HUDEP-2 (cell line): ENCODE results near the gene PRKCE.
"Not testable (repeated sequence)": the region's sequence is repeated elsewhere in the genome, so short reads cannot be mapped to it uniquely, and the experiment has no call there.

Experiments used
- DNase-seq, 76 experiments: peaks; one replicate each; lab custom pipeline; 2025; ENCODE audit not compliant: unreplicated experiment in 76 of 76; lab: John Stamatoyannopoulos, UW

The PRKCE gene

DNA sequence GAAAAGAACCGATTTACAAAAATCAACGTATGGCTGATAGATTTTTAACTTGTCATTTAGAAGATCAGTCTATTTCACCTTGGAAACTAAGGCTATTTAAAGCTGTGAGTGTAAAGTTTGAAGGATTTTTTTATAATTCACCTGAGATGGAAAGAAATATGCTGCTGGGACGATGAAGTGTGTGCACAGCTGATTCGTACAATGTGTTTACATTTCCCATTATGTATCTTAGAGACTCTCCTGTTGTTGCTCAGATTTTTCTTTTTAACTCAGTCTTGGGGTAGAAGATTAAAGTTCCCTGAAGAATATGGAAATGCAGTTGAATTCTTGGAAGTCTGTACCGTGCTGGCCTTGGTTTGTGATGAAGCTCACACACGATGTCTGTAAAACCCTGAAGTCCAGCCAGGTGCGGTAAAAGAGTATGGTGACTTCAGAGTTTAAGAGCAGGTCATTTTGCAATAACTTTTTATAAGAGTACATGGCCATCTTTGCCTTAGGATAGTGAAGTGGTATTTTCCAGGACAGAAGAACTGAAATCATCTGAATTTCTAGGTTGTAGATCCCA lies 250.1 kb downstream of the PRKCE start:
- no peak for DNase-seq

DNA sequence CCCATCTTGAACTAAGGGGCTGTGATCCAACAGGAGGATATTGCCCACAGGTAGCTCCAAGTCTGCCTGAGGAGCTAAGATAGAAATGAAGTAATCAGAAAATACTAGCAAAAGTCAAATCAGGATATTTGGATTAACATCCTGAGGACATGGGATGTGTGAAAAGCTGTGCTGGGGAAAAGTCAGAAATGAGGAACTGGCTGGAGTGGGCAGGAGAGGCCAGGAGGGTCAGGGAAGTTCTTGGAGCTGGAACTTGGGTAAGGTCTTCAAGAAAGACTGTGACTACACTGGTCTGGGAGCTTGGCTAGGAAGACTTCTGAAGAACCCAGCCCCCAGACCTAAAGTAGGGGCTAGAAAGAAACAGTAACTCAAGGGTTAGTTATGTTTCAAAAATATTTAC lies 250.9 kb downstream of the PRKCE start:
- no peak for DNase-seq

DNA sequence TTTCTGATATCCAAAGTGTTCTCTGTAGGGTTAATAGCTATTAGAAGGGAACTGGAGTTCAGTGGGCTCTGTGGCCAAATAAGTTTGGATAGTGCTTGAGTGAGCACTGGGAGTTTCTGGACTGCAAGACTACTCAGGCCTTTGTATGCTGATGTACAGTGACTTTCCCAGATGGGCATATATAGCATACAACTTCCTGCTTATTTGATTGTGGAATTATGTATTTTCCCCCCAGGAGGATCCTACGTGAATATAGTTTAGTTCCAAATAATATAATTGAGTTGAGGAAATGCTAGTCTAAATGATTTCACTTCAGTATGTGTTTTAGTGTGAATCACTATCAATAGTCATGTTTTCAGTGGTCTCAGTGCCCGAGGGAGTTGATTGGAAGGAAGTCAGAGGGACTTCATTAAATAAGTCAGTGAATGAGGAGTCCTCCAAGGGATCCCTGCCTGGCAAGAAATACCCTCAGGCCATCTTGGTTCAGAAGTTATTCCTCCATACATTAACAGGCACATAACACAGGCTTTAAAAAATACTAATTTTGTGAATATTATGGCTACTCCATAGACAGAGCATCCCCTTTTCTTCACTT lies 251.4 kb downstream of the PRKCE start:
- no peak for DNase-seq

DNA sequence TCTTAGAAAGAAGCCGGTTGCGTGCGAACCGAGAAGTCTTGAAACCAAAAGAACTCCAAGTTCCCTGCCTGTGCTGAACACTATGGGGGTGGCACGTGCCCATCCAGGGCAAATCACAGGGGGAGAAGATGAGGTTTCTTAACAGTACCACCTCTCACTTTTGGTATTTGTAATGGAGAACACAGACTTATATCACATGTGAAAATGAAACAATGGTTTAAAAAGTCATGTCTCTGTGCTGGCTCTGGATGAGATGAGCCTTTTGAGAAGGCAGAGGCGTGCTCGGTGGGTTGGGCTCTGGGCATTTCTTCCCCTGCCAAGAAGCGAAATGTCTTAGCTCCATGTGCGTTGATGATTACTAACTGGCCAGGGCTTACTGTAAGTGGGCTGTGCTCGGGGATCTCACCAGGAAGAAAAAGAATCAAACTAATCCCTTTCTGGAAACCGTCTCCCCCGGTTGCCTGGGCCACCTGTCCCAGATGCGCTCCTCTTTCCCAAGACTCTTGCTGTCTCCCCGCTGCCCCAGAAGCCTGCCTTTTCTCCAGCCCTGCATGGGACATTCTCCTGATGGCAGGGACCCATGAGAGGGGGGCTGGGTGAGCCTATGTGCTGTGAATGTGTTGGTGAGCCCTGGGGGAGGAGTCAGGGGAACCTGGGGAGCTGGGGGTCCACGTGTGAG lies 252.9 kb downstream of the PRKCE start:
- DNase-seq, result no peak

DNA sequence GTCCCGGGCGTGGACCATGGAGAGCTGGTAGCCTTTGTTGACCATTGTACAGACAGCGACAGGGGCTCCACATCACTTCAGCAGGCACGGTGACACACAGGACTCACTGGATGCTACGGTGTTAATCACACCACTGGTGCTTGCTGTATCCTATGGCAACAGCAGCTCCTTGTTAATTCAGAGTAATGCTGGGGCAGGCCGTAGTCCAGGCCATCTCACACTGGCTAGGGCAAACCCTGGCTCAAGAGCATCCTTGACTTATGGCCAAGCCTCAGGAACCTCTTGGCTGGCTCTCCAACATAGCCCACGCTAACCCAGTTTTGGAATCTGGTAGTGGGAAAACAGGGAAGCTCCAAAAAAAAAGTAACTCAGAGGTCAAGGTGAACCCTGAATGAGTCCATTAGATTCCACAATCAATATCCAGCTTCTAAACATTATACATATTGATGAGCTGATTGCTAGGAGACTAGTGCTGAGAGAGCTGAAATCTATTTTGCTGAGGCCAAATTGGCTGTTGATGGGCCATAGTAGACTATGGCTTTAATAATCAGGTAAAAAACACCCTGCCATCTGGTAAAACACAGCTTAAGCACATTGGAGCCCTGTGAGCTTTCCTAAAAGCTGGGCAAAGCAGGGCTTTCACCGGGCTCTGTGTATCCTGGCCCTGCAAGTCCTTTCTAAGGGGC lies 253.6 kb downstream of the PRKCE start:
- no peak for DNase-seq

DNA sequence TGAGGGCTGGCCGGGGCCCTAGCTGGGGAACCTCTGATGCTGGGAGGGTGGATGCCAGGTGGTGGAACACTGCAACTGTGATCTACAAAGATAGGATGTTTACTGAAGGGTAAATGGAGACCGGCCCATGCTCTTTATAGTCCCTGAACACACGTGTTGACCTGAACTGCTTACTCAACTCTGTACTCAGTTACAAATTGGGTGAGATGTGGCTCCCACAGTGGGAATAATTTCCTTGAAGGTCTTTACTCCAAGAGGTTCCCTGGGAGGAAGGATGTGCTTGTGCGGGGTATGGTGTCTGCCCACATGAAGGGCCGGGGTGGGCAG lies 254.1 kb downstream of the PRKCE start:
- DNase-seq, result no peak

DNA sequence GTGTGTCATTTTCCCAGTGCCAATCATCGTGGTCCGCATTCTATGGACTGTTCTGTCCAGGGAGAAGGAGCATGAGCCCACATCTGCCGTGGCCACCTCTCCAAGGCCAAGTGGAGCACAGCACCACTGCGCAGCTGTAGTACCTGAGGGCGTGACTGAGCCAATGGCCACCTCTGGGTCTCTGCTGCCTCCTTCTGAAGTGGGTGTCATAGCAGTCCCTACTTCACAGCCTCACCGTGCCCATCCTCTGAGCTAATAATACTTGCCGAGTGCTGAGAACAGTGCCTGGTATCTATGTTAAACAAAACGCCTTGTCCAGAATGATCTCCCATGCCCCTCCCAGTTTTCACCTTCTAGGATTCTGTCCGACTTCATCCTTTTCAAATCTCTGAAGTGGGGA lies 256.1 kb downstream of the PRKCE start:
- DNase-seq, result no peak

DNA sequence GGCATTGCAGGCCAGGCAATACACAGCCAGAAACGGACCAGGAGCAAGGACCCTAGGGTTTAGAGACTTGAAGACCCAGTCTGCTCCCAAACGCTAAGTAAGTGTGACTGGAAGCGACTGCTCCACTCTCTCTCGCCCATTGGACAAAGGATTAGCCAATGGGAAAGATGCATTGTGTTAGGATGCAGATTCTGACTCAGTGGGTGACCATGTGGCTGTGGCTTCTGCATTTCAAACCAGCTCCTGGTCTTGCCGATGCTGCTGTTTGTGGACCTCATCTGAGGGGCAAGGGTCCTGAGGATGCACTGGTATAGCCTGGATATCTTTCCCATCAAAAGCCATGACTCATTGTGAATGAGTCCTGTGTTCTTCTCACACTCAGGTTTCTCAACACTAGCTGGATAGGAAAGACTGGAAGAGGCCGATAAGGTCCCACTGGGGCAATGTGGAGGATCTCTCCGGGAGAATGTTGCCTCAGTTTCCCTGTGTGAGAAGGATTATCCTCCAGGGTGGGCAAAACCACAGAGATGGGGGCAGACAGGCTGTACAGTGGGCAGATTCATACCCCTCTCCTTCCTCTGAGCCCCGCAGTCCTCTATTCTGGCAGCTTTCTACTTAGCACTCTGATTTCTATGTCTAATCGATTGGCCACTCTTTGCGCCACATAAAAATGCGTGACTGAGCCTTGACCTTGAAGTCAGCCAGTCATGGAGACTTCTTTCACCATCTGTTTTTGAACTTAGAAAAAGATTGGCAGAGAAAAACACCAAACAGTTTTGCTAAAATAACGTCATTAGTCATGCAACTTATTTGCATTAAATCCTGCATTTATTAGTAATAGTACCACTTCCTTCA lies 257.1 kb downstream of the PRKCE start:
- DNase-seq, result no peak

DNA sequence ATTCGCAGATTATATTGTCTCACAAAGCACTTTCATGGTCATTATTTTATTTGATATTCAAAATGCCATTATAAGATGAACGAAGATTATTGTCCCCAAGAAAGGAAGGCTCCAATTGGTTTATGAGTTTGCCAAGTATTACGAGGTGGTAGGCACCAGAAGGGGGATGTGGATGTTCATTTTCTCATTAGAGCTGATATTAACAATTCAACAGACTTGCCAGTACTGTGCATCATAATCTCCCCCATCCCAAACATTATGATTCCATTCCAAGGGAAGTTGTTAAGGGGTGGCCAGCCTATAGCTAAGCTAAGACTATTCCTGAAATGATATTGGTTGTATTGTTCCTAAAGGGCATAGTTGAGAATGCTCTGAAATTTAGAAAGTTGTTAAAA lies 257.7 kb downstream of the PRKCE start:
- DNase-seq, result no peak

DNA sequence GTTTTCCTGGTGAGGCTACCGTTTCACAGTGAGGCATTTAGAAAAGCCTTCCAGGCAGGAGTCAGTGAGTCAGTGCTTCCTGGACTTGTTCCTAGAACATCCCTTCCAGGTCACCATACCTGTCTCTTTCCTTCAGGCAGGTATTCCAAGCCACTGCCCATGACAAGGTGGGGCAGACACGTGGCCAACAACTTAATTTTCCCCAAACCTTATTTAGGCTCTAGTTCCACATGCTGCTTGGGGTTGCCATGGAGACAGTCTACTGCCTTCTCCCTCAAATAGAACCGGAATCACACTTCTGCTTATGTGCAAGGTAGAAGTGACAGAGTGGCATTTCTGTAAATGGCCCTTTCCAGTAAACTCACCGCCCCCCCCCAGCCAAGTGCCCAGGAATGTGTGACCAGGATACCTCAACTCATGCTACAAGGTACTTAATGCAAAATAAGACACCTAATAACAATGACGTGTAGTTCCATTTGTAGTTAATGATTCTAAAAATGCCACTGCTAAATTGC lies 258.3 kb downstream of the PRKCE start:
- no peak for DNase-seq

DNA sequence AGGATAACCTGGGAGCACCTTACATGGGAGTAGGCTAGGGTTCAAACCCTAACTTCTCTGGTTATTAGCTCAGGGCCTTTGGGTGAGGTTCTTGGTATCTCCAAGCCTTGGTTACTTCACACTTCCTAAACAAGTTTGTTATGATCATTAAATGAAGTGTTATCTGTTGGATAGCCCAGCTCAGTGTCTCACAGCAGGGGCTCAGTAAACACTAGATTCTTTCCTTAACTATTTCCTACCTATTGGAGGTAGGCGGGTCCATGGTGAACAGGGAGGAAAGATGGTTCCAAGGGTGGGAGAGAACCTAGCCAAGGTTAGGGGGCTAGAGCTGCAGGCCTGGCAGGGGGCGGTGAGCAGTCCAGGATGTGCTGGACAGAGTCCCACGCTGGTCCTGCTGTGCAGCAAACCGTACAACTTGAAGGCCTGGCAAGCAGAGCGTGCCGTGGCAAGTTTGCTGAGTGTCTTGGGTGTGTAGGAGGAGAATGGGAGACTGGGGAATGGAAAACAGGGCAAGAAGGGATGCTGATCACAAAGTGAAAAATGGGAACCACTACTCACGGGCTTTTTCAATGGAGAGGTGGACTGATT lies 259.1 kb downstream of the PRKCE start:
- DNase-seq, result no peak

DNA sequence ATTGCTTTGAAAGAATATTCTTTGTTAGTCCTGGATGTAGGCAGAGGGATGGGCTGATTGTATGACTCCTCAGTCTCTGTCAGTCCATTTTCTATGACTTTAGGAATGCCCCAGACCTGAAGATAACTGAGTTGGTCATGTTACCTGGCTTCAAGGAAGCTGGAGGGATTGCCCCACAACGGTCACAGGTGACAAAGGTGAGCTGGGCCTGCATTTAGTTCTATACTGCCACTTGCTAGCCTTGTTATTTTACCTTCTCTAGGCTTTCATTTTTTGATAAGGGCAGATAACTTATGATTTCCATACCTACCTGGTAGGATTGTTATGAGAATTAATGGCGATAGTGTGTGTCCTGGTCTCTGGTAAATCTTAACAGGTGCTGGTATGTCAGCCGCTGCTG lies 260.1 kb downstream of the PRKCE start:
- DNase-seq, result no peak

DNA sequence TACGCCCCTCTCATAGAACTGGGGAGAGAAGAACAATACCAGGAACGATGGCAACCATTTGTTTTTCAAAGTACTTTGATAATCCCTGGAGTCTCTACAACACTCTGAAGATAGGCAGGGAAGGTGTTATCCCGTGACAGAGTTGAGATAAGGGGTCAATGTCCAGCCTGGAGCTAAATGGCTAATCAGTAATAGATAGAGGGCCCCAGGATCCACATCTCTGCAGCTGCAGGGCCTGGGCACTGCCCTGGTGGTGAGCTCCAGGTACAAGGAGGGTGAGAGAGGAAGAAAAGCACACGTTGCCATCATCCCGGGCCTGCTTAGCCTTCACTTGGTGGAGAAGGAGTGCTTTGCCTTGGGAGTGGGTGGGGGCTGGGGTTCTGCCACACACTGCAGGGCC lies 260.6 kb downstream of the PRKCE start:
- no peak for DNase-seq

DNA sequence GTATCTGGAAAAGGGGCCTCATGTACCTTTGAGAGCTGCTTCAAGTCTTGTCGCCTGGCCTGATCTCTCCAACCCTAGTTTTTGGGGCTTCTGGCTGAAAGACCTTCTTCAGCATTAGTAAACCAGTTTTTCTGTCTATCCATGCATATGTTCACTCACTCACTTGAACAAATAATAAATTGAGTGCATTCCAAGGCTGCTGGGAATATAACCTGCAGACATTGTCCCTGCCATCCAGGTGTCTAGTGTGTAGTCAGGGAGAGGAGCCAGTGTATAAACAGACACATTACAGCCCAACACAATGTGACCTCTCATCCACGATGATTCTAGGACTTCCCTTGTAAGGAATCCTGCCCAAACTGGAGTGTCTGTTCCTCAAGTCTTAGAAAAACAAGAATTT lies 262.1 kb downstream of the PRKCE start:
- DNase-seq, result no peak

DNA sequence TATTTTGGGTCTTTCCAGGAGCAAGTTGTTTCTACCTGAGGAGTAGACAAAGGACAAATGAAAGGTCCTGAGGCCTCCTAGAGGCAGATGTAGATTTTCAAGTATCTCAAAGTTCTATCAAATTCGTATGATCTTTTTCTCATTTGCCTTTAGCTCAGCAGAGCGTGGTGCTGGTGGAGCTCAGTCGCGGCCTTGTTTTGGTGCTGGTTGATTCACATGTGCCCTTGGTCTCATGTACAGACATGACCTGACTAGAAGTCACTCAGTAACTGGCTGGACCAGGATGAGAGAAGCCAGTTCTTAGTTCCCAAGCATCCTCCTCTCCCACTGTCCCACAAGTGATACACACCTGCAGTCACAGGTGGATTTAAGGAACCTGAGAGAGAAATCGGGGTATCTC lies 264.0 kb downstream of the PRKCE start:
- no peak for DNase-seq

DNA sequence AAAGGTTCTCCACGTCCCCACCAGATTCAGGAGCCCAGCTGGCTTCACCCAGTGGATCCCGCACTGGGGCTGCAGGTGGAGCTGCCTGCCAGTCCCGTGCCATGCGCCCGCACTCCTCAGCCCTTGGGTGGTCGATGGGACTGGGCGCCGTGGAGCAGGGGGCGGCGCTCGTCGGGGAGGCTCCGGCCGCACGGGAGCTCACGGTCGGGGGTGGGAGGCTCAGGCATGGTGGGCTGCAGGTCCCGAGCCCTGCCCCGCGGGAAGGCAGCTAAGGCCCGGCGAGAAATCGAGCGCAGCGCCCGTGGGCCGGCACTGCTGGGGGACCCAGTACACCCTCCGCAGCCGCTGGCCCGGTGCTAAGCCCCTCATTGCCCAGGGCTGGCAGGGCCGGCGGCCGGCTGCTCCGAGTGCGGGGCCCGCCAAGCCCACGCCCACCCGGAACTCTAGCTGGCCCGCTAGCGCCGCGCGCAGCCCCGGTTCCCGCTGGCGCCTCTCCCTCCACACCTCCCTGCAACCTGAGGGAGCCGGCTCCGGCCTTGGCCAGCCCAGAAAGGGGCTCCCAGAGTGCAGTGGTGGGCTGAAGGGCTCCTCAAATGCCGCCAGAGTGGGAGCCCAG lies 266.2 kb downstream of the PRKCE start:
- not testable (repeated sequence) for DNase-seq

DNA sequence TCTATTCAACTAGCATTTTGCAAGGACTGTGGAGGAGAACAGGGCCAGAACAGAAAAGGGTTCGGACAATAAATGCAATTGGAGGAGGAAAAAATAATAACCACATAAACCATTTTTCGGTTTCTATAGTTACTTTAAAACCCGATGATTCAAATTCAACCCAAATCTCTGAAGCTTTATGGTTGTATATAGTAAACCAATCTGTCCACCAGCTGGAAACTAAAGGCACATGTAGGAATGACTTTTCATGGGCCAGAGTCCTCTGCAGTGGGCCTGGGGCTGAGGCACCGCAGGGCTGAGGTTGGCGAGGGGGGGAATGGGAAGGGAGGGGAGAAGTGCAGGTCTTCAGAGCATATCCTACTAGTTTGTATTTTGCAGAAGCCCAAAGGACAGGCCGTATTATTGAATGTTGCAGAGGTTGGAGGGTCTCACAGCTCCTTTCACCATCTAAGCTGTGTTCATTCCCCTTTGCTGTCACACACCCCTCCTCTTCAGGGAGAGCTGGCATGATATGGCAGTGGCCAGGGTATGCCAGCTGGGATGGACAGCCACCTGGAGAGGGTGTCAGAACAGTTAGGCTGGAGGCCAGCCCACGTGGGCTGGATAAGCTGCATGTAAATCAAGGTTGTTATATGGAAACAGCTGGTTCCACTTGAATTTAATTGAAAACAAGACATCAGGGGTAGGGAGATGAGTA lies 267.1 kb downstream of the PRKCE start:
- DNase-seq, result no peak

DNA sequence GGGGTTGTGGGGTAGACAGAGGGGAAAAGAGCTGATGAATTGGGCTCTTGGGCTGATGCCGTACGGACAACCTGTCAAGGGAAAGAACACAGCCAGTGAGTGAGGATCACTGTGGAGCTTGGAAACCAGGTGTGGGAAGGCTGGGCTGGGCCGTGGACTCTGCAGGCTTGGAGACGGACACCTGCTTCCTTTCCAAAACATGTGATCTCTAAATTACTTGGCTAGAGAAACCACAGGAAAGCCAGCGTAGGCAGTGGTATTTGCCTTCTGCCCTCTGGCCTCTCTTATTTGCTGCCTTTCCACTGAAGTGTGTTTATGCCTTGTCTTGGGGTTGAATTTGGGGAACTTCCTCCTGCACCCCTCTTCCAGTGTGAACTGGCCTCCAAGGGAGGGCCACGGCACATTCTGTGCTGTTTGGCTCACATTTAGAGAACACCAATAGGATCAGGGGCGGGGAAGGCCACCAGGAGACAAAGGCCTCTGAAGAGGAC lies 267.7 kb downstream of the PRKCE start:
- no peak for DNase-seq

DNA sequence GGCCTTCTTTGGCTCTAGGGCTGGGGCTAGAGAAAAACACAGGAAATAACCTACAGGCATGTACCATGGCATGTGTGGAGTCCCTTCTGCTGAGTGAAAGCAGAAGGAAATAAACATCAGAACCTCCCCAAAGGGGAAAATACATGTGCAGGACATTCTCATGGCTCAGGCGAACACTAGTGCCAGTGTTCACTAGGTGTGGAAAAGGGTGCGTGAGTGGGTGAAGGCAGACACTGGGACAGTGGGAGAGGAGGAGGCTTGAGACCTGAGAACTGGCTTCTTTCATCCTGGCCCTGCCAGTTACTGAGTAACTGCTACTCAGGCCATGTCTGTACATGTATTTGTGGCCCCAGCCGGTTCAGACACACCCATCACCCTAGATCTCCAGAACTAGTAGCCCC lies 268.2 kb downstream of the PRKCE start:
- DNase-seq, result no peak
